HG03066 (cell line): ENCODE data around the gene SPEF1.
"Not testable (repeated sequence)": the region's sequence is repeated elsewhere in the genome, so short reads cannot be mapped to it uniquely, and the experiment has no call there.

Experiments used
- ATAC-seq: cut with Tn5 transposase; IDR thresholded peaks from one replicate; pipeline ENCODE4 v1.9.1; 2021; ENCODE audit warnings: low read depth; ENCODE audit not compliant: unreplicated experiment

The SPEF1 gene, protein sequence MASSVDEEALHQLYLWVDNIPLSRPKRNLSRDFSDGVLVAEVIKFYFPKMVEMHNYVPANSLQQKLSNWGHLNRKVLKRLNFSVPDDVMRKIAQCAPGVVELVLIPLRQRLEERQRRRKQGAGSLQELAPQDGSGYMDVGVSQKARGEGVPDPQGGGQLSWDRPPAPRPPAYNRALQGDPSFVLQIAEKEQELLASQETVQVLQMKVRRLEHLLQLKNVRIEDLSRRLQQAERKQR

DNA sequence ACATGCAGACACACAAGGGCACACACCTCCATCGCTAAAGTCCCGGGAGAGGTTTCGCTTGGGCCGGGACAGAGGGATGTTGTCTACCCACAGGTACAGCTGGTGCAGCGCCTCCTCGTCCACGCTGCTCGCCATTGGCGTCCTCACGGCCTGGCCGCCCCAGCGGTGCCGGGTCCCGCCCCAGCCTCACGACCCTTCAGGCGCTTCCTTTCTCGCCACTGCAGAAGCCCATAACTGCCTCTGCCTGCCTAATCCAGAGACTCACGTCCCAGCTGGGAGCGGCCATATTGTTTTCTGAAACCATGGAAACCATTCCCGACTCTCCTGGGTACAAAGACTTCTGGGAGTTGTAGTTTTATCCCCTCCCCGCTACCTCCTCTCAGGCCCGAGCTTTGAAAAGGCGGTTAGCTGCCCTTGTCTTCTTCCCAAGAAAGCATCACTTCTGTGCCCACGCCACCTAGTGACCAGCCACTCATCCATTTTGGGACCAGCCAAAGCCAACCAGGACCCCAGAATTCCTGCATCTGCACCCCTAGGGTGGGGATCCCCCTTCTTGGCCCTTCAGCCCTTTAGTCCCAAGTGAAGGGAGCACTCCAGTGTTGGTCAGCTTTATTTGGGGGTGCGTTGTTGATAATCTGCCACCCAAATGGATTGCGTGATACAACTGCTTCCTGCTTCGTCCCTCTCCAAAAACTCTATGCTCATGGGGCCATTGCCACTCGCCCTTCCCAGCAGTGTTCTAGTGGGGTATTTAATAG, at the start of gene SPEF1:
Gene SPEF1 (minus strand): TSS at position 296 of the 758 bp plus-strand sequence. CDS start 161 bp downstream, at position 135.
- ATAC-seq: peak; percentile 79

DNA sequence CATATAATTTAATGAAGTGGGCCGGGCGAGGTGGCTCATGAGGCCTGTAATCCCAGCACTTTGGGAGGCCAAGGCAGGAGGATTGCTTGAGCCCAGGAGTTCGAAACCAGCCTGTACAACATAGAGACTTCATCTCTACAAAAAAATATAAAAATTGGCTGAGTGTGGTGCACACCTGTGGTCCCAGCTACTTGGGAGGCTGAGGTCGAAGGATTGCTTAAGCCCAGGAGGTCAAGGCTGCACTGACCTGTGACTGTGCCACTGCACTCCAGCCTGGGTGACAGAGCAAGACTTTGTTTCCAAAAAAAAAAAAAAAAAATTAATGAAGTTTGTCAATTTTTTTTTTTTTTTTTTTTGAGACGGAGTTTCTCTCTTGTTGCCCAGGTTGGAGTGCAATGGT, 48.6 kb upstream of the SPEF1 start:
- not testable (repeated sequence) for ATAC-seq

DNA sequence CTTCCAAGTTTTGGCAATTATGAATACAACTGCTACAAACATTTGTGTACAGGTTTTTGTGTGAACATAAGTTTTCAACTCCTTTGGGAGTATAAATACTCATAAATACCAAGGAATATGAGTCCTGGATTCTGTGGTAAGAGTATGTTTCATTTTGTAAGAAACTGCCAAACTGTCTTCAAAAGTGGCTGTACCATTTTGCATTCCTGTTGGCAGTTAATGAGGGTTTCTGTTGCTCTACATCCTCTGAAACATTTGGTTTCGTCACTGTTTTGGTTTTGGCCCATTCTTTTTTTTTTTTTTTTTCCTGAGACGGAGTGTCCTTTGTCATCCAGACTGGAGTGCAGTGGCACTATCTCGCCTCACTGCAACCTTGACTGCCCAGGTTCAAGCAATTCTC, 47.5 kb upstream of the SPEF1 start:
- no peak for ATAC-seq

DNA sequence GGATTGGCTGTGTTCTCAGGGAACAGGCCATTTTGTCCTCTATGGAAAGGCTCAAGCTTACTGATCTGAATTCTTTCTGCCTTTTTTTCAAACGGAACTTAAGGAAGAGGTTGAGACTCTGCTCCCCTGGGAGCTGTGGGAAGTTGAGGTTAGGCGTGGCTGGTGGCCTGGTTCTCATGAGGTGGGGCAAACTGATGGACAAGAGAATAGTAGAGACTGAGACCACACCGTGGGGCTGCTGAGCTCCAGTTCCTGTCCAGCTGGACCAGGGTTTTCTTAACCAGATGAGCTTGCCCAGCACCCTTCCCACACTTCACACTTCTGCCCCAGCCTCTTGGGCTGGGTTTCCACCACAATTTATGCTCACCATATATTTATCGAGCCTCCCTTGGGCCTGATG, 45.2 kb upstream of the SPEF1 start:
- no peak for ATAC-seq

DNA sequence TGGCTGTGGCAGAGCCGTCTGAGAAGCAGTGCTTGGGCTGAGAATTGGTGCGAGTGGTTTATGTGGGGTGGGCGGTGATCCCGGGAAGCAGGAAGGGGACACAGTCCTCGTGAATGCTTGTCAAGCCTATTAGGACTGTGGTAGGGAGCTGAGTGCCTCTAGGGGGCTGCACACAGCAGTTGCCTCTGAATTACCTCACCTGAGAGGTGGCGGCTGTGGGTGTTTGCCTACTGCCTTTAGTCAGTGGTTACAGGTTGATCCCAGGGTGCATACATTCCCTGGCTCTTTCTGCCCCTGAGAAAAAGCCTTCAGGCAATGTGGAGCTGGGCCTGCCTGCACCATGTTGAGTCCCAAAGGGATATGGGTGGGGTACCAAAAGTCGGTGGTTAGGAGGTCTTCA, 44.3 kb upstream of the SPEF1 start:
- ATAC-seq: no peak

DNA sequence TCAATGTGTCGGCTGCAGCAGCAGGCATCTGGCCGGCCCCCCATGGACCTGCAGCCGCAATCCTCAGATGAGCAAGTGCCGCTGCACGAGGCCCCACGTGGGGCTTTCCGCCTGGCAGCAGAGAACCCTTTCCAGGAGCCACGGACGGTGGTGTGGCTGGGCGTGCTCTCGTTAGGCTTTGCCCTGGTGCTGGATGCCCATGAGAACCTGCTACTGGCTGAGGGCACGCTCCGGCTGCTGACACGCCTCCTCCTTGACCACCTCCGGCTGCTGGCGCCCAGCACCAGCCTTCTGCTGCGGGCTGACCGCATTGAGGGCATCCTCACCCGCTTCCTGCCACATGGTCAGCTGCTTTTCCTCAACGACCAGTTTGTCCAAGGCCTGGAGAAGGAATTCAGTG, 42.6 kb upstream of the SPEF1 start:
- ATAC-seq: no peak

DNA sequence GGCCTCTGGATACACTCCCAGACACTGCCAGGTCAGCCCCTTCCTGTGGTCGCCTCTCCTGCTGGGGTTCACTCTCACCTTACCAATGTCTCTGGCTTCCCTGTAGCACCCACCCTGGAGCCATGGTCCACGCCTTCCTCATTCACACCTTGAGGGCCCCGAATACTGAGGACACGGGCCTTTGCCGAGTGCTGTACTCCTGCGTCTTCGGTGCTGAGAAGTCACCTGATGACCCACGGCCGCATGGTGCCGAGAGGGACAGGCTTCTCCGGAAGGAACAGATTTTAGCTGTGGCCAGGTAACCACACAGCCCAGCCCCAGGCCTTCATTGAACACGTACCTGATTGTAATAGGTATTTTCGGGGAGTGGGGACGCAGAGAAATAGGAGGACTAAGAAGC, 40.7 kb upstream of the SPEF1 start:
- no peak for ATAC-seq

DNA sequence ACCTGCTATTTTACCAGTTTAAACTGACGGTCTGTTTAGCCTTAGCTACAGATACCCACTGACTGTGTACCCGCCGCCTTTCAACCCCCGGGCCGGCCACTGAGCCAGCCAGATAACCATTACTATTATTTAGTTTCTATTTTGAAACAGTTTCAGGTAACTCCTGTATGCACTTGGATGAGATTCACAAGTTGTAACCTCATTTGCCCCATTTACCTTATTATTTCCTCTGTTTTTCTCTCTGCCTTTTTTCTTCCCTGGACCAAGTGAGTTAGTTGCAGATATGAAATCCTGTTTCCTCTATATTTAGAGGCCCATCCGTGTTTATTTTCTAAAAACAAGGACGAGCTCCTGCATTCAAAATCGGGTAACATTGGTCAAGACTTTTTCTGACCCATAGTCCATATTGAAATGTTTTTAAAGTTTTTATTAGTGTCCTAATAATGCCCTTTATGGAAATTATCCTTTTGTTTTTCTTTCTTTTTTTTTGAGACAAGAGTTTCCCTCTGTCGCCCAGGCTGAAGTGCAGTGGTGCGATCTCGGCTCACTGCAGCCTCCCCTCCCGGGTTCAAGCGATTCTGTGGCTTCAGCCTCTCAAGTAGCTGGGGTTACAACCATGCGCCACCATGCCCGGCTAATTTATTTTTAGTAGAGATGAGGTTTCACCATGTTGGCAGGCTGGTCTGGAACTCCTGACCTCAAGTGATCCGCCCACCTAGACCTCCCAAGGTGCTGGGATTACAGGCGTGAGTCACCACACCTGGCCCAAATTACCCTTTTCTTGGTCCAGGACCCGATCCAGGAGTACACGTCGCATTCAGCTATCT, 39.9 kb upstream of the SPEF1 start:
- ATAC-seq: no peak

DNA sequence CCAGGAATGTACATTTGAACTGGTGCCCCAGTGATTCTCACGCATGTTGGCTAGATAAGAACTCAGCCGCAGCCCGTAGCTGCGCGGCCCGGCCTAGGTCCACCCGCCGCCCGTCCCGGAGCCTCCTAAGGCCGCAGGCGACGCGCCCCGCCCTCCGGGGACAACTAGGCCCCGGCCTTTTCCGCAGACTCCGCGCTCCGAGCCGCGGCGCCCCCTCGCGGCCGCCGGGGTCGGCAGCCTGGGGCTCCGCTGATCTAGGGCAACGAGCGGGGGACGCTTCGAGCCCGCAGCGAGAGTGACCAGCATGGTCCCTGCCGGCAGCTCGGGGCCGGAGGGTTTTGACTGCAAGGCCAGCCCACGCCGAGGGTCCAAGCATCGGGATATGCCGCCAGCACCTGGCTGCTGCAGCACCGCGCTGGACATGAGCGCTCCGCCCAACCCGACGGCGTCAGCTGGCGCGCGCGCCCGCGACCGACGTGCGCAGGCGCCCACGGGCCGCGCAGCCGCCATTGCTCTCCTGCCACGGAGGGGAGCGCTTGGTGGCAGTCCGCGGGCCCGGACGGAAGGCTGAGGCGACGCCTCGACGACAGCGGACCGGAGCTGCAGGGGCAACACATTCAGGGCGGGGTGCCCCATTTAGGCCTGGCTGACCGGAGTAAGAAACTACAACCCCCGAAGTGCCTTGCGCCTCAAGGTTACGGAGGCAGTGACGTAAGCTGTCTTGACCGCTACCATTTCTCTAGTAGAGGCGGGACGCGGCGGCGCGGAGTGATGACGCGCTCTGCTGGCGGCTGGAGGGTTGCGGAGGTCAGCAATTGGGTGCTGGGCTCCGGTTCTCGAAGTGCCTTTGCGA, 39.0 kb upstream of the SPEF1 start, which contains the start of gene AP5S1:
Gene AP5S1 (plus strand): TSS at position 500 of the 853 bp plus-strand sequence. CDS start 1,571 bp downstream, outside the sequence.
- peak; percentile 74 for ATAC-seq

DNA sequence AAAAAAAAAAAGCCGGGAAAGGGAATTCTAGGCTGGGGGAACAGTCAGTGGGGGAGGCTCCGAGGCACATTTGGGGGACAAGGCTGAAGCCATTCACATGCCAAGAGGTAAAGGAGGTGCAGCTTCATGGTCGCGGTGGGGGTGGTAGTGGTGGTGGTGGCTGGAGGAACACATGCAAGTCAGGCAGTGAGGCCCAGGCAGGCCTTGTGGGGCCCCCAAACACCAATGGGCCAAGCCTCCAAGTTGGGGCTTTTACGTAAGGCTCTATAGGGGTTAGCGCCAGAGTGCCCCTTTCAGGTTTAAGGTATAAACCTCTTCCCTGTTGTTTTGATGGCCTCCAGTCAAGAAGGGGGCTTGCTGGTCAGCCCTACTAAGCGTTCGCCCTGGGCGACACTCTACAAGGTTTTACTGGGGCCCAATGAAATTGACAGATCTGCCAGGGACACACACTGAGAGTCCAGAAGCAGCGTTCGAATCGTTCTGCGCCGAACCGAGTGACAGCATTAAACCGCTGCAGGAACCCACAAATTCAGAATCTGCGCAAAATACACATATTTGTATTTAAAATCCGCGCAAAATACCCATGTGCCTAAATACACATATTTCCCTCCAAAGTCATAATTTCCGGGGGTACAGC, 38.3 kb upstream of the SPEF1 start:
- no peak for ATAC-seq

DNA sequence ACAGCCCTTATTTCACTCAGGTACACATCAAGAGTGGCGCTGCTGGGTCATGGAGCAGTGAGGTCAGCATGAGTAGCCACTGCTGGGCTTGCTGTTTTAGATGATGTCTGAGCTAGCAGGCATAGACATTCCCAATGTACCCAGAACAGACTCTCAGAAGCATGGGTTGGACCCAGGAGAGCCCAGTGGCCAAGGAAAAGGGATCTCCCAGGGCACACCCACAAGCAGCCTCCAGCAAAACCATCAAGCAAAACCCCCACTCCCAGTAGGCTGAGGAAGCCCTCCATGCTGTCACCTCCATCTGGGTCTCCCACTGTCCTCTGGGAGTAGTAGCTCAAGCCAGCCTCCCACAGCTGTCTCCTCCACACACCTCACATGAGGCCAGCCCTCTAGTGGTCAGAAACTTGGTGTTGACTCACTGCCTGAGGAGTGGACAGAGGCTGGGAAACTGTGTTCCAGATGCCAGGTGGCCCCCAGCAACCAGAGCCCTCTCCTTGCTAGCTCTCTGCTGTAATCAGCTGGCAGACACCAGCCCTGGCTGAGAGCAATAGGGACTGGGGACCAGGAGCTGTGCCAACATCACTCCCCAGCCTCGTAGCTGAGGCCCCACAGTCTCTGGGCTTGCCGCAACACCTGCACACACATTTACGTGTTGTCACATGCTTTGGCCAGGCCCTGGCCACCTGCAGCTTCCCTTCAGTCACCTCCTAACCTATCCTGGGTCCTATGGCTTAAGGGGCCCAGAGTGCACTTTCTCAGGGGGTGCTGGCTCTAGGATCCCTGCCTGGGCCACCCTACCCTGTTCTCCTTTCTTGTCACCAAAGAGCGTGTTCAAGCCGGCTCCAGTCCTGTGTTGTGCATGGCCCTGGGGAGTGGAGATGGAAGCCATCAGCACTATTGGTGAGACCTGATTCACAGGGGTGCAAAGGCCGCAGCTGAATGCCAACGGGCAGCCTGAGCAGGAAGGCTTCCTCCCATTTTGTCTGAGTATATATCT, 37.2 kb upstream of the SPEF1 start:
- ATAC-seq: no peak

DNA sequence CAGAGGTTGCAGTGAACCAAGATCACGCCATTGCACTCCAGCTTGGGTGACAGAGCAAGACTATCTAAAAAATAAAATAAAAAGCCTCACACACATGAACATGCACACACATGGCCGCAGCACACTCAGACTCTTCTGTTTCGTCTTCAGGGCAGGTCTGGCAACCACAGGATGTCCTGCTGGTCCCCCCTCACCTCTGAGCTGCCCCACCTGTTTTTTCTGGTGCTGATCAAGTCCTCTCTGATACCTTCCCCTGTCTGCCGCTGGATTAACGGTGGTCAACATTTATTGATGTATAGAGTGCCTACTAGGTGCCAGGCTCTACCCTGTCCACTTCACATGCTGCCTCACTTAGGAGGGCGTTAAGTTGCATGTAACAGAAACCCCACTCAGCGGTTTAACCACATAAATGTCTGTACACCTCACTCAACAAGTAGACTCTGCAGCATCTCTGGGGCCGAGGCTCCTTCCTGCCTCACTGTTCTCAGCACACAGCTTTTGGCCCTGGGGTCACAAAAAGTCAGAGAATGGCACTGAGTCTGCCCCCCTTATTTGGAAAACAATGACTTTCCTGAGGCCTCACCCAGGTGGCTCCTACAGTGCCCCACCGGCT, 34.6 kb upstream of the SPEF1 start:
- no peak for ATAC-seq

DNA sequence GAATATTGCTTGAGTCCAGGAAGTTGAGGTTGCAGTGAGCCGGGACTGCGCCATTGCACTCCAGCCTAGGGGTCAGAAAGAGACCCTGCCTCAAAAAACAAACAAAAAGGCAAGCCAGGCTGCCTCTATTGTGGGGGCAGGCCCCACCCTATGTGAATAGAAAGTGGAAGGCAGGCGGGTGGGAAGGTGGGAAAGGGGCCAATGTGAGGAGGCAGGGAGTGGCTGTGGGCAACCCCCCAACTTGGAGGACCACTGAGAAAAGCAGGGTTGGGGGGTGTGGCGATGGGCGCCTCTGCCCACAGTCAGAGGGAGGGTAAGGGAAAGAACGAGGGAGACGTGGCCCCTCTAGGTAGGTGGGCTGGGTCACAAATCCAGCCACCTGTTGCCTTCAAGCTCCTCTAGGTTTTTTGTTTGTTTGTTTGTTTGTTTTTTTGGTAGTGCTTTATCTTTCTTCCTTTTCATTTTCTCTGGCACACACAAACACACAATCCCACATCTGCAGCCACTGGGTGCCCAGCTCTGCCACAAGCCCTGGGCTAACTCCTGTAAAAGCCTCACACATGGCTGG, 33.8 kb upstream of the SPEF1 start:
- no peak for ATAC-seq

DNA sequence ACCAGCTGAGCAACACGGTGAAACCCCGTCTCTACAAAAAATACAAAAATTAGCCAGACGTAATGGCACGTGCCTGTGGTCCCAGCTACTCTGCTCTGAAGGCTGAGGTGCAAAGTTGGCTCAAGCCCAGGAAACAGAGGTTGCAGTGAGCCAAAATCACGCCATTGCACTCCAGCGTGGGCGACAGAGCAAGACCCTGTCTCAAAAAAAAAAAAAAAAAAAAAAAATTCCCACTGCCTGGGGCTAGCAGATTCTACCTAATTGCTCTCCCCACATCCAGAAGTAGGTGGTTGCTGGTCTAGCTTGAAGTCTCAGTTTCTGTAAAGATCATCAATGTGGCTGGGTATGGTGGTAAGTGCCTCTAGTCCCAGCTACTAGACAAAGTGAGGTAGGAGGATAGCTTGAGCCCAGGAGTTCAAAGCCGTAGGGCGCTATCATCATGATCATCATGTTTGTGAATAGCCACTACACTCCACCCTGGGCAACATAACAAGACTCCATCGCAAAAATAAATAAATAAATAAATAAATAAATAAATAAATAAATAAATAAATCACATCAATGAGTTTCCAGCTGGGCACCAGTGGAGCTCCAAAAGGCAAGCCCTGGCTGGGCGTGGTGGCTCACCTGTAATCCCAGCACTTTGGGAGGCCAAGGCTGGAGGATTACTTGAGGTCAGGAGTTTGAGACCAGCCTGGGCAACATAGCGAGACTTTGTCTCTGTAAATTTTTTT, 32.8 kb upstream of the SPEF1 start:
- no peak for ATAC-seq

DNA sequence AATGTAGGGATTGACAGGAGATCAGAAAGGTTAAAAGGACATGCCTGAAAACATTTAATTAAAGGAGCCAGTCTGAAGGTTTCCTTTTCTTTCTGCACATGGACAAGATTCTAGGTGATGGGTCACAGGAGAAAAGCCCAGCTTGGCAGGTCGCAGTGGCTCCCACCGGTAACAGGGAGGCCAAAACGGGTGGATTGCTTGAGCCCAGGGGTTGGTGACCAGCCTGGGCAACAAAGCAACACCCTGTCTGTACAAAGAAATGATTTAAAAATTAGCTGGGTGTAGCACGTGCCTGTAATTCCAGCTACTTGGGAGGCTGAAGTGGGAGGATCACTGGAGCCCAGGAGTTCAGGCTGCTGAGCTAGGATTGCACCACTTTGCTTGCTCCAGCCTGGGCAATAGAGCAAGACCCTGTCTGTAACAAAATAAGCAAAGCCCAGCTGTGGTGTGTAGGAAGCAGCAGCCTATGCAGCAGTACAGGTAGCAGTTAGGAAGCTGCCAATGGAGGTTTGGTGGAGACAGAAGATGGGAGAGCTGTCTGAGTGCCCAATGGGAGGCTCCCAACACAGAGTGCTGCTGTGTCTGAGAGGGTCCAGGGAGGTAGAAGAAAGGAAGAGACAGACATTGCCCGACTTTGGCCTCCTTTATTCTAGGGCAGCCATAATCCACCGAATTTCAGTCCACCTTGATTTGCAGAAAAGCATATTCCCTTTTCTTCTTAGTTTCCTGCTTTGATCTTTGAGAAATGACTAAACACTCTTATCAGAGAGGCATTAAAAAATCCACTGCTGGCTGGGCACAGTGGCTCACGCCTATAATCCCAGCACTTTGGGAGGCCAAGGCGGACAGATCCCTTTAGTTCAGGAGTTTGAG, 32.0 kb upstream of the SPEF1 start:
- ATAC-seq: no peak

DNA sequence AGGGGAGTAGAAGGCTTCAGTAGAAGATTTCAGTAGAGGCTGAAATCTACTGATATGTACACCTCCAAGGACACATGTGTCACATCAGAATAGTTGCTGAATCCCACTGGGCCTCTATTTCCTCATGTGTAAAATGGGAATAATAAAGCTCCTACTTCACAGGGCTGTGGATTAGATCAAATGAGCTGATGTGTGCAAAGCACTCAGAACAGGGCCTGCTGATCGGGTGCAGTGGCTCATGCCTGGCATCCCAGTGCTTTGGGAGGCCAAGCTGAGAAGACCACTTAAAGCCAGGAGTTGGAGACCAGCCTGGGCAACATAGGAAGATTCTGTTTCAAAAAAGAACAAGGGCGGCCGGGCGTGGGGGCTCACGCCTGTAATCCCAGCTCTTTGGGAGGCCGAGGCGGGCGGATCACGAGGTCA, 31.0 kb upstream of the SPEF1 start:
- no peak for ATAC-seq
